Fibroblast of the aortic adventitia (primary cell): ENCODE results near the gene FLT1. TPM values are rescaled to one million over a fixed set of nuclear protein-coding genes. Genes with fewer than 3 reads are reported as not detected.

Experiments
- DNase-seq: peaks from one replicate; pipeline ENCODE4 v3.0.0-alpha.2; 2010; ENCODE audit warnings: low read depth
- H3K4me3 ChIP-seq: 2 replicates; pipeline ENCODE4 v1.5.1; 2011; ENCODE audit warnings: low read depth, mild to moderate bottlenecking, control low read depth, low read length, moderate library complexity
- CTCF ChIP-seq: IDR thresholded peaks from 2 replicates; pipeline ENCODE4 v1.5.1; 2011; ENCODE audit warnings: mild to moderate bottlenecking, low read length, control low read depth, inconsistent platforms; ENCODE audit not compliant: insufficient read depth
- total RNA-seq: library from RNA; depleted of rRNA; stranded (reverse); fragments of >200 nt; gene quantifications from 2 replicates; pipeline ENCODE4 v1.2.3, GENCODE V29; 2012; ENCODE audit warnings: low replicate concordance

Gene FLT1
- total RNA-seq, 1 donor, result 0.36 TPM

- DNase-seq, result no peak
Measured at GRCh38 chr13:28539625-28540286, 44.8 kb upstream of the FLT1 start.

GRCh38 chr13:28538932-28539331, 44.0 kb upstream of the FLT1 start:
- H3K4me3 ChIP-seq, result no peak overlapping the region
- TF ChIP-seq CTCF, result no peak
- no peak for DNase-seq

More at GRCh38 chr13:28539625-28540286, 44.8 kb upstream of the FLT1 start:
- H3K4me3 ChIP-seq, result no peak overlapping the region
- TF ChIP-seq CTCF, result no peak

- TF ChIP-seq CTCF, result no peak
- no peak overlapping the region for H3K4me3 ChIP-seq
- no peak for DNase-seq
Measured at GRCh38 chr13:28537171-28537570, 42.2 kb upstream of the FLT1 start.

- no peak overlapping the region for H3K4me3 ChIP-seq
- no peak for TF ChIP-seq CTCF
- DNase-seq, result no peak
Measured at GRCh38 chr13:28536371-28536770, 41.4 kb upstream of the FLT1 start.

- H3K4me3 ChIP-seq, result no peak overlapping the region
- TF ChIP-seq CTCF, result no peak
- DNase-seq, result no peak
Measured at GRCh38 chr13:28535734-28536133, 40.8 kb upstream of the FLT1 start.

- H3K4me3 ChIP-seq, result no peak overlapping the region
- DNase-seq, result no peak
- no peak for TF ChIP-seq CTCF
Measured at GRCh38 chr13:28534801-28535200, 39.9 kb upstream of the FLT1 start.

GRCh38 chr13:28534210-28534609, 39.3 kb upstream of the FLT1 start:
- no peak for DNase-seq
- TF ChIP-seq CTCF, result no peak

More at GRCh38 chr13:28534210-28534609, 39.3 kb upstream of the FLT1 start:
- H3K4me3 ChIP-seq, result no peak overlapping the region
